Nephron progenitor cell (in vitro differentiated cells): ENCODE measurements around the gene CRHR2.
A peak's percentile ranks its signal among the peaks of the same experiment; 100 is the strongest.

Source experiments
- DNase-seq: peaks from one replicate; pipeline ENCODE4 v3.0.0; 2021
- H3K27ac Mint-ChIP-seq: 2 replicates; pipeline ENCODE4 v1.8.0; 2021; ENCODE audit warnings: mild to moderate bottlenecking, moderate library complexity, mixed read lengths
- H3K27me3 Mint-ChIP-seq: 2 replicates; pipeline ENCODE4 v1.8.0; 2021; ENCODE audit warnings: mild to moderate bottlenecking, low read depth, mixed read lengths; ENCODE audit not compliant: poor library complexity
- H3K36me3 Mint-ChIP-seq: 2 replicates; pipeline ENCODE4 v1.8.0; 2021; ENCODE audit warnings: low read depth, mixed read lengths
- H3K4me1 Mint-ChIP-seq: 2 replicates; pipeline ENCODE4 v1.8.0; 2021; ENCODE audit warnings: mixed read lengths
- H3K4me3 Mint-ChIP-seq: 2 replicates; pipeline ENCODE4 v1.8.0; 2021; ENCODE audit warnings: mild to moderate bottlenecking, moderate library complexity, mixed read lengths
- H3K9me3 Mint-ChIP-seq: 2 replicates; pipeline ENCODE4 v1.8.0; 2021; ENCODE audit warnings: mild to moderate bottlenecking, moderate library complexity, mixed read lengths
- TF ChIP-seq, protein P1 (sequence below): fragments of 200-600 bp; sonication (generic); IDR thresholded peaks from 2 replicates; pipeline ENCODE4 v1.5.0; 2021; ENCODE audit warnings: antibody characterized with exemption

Gene CRHR2

DNA sequence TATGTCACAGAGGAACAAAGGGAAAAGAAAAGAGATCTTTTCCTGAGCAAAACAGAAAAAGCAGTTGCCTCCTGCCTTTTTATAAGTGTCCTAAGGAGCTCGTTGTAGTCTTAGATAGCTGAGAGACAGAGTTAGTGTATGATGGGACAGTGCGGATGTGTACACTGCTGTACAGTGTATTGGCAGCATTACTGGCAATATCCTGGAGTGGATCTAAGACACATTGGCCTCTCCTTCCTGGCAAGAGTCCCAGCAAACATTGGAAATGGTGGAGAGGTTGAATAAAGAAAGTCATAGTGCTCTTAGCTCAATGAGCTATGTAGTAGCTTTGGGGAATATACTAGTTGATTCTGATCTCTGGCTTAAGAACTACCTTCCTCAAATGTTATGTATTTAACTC, 64.9 kb downstream of the CRHR2 start:
- H3K27ac Mint-ChIP-seq, result no peak overlapping the region
- no peaks in the 10 kb centered on the region for H3K4me1 Mint-ChIP-seq
- no peaks in the 10 kb centered on the region for H3K27me3 Mint-ChIP-seq
- H3K36me3 Mint-ChIP-seq, result peaks cover 84% of the 10 kb centered on the region
- H3K9me3 Mint-ChIP-seq, result no peaks in the 10 kb centered on the region
- no peak for DNase-seq
- TF ChIP-seq, protein P1, sequence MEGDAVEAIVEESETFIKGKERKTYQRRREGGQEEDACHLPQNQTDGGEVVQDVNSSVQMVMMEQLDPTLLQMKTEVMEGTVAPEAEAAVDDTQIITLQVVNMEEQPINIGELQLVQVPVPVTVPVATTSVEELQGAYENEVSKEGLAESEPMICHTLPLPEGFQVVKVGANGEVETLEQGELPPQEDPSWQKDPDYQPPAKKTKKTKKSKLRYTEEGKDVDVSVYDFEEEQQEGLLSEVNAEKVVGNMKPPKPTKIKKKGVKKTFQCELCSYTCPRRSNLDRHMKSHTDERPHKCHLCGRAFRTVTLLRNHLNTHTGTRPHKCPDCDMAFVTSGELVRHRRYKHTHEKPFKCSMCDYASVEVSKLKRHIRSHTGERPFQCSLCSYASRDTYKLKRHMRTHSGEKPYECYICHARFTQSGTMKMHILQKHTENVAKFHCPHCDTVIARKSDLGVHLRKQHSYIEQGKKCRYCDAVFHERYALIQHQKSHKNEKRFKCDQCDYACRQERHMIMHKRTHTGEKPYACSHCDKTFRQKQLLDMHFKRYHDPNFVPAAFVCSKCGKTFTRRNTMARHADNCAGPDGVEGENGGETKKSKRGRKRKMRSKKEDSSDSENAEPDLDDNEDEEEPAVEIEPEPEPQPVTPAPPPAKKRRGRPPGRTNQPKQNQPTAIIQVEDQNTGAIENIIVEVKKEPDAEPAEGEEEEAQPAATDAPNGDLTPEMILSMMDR, result no peak
- no peak overlapping the region for H3K4me3 Mint-ChIP-seq

DNA sequence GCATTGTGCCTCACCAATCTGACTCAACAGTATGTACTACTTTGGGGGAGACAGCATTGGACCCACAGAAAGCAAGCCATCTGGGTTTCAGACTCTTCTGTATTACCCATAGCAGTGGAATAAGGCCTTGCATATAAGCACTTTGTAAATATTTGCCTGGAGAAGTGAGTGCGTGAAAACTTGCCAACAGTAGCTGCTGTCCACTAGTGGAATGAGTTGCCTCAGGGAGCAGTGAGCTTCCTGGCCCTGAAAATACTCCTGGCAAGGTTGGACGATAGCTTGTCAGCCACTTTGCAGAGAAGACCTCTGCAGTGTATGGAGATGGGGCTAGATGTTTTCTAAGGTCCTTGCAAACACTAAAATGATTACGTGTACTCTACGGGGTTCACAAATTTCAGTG, 65.9 kb downstream of the CRHR2 start:
- Mint-ChIP-seq H3K4me1 (no peaks in the 10 kb centered on the region), H3K4me3 (no peak overlapping the region), H3K27ac (no peak overlapping the region), H3K9me3 (no peaks in the 10 kb centered on the region), H3K27me3 (no peaks in the 10 kb centered on the region), H3K36me3 (peaks cover 83% of the 10 kb centered on the region)
- DNase-seq, result no peak
- TF ChIP-seq, protein P1, result no peak

DNA sequence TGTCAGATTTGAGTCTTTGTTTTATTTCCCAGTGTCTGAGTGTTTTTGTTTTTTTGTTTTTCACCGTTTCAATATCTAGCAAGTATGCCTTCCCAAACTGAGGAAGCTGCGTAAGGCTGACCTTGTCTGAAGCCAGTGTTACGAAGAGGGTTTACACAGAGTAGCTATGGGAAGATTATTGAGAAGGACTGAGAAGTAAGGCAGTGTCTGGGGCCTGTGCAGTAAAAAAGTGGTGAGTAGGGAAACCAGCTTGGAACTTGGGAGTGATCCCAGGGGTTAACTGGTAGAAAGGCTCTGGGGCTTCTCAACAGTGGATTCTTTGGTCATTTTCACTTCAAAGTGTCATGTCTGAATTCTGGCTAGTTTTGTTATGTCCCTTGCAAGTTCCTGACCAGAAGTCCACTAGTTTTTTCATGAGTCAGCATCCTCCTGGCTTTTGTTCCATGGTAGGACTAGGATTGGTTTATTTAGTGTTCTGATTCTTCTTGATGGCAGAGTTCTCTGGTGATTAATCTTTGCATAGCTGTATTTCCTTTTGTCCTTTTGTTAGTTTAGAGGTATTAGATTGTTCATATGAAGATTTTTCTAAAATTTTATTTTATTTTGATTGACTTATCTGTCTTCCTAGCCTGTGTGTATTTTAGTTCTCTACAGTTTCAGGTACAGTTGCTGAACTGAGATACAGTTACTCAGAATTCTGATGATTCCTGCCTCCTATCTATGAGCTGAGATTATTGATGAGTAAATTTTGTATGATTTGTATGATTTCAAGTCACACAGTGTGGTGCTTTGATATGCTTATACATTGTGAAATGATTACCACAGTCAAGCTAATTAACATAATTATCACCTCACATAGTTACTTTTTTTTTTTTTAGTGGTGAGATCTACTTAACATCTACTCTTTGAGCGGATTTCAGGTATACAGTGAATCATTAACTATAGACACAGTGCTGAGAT, 68.6 kb downstream of the CRHR2 start:
- Mint-ChIP-seq H3K4me1 (no peaks in the 10 kb centered on the region), H3K27me3 (no peaks in the 10 kb centered on the region), H3K9me3 (no peaks in the 10 kb centered on the region), H3K4me3 (no peak overlapping the region), H3K36me3 (peaks cover 83% of the 10 kb centered on the region), H3K27ac (peak overlapping the region; percentile 70)
- DNase-seq, result no peak
- TF ChIP-seq, protein P1, result no peak

DNA sequence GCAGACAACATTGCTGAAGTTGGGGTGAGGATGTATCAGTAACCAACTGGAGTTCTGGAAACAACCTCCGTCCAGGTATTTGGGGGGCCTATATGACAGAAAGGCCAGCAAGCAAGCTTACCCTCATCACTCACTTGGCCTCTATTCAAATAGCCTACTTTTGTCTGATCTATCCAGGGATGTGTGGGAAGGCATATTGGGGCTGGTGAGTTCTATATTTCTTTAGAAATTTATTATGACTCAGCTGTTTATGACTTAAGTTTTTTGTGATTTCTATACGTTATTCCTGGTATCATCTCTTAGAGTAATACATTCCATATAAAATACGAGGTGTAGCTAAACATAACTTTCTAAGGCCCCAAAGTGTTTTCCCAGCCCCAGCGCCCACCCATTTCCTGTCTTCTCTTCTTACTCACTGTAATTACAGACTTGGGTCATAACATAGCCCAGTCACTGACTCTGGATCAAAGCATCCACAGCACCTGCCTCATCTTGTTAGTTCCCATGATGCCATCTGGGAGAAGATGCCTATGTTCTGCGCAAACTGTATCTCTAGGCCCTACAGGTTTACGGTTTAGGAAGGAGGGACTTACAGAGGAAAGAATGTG, 69.5 kb downstream of the CRHR2 start:
- no peak overlapping the region for H3K4me3 Mint-ChIP-seq
- no peaks in the 10 kb centered on the region for H3K4me1 Mint-ChIP-seq
- H3K27me3 Mint-ChIP-seq, result no peaks in the 10 kb centered on the region
- no peak for DNase-seq
- TF ChIP-seq, protein P1, result no peak
- H3K9me3 Mint-ChIP-seq, result no peaks in the 10 kb centered on the region
- H3K27ac Mint-ChIP-seq, result peak overlapping the region; percentile 70
- peaks cover 78% of the 10 kb centered on the region for H3K36me3 Mint-ChIP-seq

DNA sequence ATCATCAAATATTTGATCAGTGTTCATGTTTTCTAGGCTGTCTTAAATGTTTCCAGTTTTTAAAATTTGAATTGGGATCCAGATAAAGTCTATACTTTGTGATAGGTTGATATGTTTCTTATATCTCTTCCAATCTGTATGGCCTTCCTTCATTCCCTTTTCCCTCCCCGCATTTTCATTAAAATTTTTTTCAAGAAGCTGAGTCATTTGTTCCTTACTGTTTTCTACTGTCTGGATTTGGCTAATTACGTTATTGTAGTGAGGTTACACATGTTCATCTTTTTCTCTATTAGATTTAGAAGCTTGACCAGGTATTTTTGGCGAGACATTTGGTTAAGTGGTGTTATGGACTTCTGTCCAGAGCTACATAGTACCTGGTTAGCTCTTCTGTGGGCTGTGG, 76.4 kb downstream of the CRHR2 start:
- DNase-seq, result no peak
- TF ChIP-seq, protein P1, result no peak
- Mint-ChIP-seq H3K27me3 (no peaks in the 10 kb centered on the region), H3K4me3 (no peak overlapping the region), H3K36me3 (peaks cover 68% of the 10 kb centered on the region), H3K4me1 (no peaks in the 10 kb centered on the region), H3K27ac (no peak overlapping the region), H3K9me3 (no peaks in the 10 kb centered on the region)
